CD4-positive, alpha-beta T cell treated with Interleukin-4 for 4 hours (primary cell): Measurements from ENCODE around the gene SULT4A1.

Source experiments
- DNase-seq: peaks from one replicate; pipeline ENCODE4 v3.0.0-alpha.2; 2020

The SULT4A1 gene

DNA sequence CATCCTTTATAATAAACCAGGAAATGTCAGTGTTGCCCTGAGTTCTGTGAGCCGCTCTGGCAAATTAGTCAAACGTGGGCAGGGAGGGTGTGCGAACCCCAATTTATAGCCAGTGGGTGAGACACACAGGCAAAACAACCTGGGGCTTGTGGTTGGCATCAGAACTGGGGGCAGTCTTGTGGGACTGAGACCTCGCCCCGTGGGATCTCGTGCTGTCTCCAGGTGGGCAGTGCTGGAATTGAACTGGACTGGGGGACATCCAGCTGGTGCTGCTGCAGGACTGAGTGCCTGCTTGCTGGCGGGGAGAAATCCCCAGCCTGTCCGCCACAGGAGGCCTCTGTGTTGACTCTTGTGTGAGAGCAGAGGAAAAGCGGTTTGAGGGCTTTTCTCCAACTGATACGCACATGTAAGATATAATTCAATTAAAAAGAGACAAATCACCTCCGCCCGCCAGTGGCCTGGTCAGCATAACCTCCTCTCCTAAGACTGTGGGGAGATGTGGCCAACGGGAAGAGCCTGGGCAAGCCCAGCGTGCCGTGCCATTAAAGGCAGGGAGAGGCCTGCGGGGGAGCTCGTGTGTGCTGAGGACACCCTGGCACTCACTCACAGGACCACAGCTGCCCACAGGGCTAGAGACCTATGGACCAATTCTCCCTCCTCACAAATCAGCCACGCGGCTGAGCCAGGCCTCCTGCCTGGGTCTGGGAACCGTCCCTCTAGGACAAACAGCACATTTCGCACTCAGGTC, 18.4 kb downstream of the SULT4A1 start:
- no peak for DNase-seq

DNA sequence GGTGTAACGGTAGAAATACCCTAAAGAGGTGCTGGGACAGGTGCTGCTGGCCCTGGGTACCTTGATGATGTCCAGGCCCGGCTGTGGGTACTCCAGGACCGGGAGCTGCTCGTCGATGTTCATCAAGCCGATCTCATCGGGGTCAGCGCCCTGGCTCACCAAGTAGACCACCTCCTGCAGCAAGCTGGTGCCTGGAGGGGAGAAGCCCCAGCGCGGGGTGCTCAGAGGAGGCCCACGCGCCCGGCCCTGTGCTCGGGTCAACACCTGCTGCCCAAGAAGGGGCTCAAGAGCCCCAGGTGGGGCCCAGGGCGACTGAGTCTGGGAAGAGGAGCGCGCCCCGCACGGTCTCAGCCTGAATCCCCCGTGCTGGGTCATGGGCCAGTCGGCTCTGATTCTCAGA, 20.6 kb downstream of the SULT4A1 start:
- DNase-seq = no peak

DNA sequence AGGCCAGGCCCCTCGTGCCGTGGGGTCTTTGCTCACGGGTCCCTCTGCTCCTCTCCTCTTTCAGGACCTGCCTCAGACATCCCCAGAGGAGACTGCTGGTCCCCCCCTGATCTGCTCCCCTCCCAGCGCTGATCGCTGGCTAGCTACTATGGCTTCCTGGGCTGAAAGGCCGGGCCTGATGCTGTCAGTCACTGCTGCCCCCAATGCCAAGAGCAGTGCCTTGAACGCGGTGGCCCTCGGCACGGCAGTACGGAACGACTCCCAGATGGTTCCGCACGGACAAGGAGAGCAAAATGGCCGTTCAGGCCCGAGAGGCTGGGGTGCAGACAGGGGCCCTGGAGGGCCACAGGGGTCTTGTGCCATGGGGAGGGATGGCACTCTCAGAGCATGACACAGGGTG, 21.5 kb downstream of the SULT4A1 start:
- no peak for DNase-seq

DNA sequence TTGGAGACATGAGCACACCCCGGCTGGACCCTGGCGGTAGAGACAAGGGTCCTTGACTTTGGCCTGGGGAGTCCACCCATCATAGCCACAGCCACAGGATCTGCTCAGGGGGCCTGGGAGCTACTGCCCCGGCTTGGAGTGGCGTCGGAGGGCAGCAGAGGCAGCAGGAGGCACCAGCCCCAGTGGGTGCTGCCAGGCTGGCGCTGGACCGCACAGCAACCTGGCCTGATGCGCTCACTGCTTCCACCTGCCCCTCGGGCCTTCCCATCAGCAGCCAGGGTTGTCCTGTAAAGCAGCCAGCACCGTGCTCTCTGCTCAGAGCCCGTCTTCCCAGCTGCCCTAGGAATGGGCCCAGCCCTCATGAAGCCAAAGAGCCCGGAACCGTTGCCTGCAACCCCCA, 21.9 kb downstream of the SULT4A1 start:
- DNase-seq = no peak

DNA sequence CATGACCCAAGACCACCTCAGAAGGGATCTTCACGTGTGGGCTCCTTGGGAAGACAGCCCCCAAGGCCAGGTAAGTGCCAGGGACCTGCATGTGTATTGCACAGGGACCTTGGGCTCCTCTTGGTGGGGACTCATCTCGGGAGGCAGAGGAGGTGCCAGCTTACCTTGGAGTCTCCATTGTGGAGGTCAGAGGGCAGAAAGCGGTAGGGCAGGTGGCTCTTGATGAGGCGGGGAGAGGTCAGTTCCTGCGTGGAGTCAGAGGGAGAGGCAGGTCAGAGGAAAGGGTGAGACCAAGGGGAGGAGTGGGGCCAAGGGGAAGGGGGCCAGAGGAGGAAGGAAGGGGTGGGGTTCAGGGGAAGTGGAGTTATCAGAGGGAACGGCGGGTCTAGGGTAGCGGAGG, 22.5 kb downstream of the SULT4A1 start:
- DNase-seq = no peak

DNA sequence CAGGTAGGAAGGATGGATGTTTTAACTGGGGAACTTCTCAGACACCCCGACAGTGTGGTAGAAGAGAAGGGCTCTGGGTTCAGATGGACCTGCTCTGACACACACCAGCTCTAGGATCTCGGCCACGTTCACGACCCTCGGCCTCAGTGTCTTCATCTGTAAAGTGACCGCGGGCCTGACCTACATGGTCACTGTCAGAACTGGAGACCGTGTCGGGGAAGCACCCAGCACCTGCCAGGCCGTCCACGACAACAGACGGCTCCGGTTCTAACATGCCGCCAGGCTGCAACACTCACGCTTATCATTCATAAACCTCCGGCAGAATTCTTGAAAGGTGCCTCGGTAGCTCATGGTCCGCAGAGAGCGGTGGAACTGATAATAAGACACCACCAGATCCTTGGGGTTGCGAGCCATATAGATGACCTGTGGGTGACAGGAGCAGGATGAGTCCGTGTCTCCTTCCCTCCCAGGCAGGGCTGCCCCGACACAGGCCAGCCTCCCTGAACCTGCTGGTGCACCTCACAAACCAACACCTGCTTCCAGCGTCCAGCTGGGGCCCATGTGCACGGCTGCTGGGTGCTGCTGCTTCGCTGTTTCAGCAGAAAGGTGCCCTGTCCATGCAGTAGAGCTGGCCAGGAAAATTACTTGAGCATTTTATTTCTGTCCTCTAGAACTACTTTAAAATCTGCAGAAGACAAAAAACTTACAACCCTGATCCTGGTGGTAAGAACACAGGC, 23.6 kb downstream of the SULT4A1 start:
- DNase-seq = no peak

DNA sequence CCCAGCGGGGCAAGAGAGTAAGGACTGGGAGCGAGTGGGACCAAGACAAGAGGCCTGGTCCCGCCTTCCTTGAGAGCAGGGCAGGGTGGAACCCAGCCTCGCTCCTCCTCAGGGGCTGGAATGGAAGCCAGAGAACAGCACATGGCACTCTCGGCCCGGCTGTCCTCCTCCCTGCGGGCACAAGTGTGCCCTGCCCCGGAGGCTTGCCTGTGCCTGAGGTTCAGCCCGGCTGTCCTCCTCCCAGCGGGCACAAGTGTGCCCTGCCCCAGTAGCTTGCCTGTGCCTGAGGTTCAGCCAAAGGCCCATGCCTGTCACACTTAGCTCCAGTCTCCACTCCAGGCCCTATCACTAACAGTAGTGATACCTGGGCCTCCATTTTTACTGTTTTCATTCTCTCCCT, 24.2 kb downstream of the SULT4A1 start:
- DNase-seq = no peak

DNA sequence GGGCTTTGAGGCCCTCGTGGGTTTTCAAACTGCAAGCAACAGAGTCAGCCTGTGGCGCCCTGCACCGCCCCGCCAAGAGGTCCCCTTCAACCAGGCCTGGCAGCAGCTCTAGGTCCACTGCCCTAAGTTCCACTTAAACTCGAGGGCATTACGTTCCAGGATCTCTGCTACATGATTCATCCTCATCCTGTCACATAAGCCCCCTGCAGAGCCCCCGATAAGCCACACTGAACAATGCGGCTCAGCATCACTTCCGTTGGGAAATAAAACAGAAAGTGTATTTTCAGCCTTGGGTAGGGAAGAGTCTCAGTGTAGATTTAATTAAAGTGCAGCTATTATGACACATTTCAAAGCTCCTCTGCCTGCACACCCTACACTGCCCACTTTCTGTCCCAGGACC, 24.6 kb downstream of the SULT4A1 start:
- DNase-seq = no peak

DNA sequence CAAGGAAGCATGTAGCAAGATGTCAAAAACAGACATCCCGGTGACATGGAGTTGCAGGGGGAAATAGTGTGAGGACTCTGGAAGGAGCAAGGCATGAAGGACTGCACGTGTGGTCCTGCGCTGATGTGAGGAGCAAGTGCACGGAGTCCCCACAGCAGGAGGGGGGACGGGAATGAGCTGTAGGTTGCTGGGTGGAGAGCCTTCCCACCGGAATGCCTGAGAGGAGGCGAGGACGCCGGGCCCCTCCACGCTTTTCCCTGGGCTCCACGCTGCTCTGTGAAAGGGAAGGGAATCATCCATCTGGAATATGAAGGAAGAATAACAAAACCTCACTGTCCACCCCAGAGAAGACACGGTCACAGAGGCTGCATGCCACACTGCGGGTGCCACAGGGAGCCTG, 26.6 kb downstream of the SULT4A1 start:
- DNase-seq = no peak

DNA sequence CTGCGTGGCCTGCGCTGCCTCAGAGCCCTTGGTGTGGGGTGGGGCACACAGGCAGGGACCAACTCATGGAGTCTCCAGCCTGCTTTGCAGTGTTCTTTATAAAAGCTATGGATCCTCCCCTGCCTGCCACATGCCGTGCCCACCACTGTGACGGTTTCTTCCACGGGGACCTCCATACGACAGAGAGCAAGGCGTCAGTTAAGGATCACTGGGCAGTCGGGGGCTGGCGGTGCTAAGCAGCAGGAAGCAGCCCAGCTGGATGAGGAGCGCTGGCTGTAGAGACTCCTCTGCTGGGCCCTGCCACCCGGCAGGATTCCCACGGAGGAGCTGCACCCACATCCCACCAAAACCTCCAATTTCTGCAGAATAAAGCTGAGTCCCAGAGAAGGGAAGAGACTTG, 27.1 kb downstream of the SULT4A1 start:
- DNase-seq = no peak

DNA sequence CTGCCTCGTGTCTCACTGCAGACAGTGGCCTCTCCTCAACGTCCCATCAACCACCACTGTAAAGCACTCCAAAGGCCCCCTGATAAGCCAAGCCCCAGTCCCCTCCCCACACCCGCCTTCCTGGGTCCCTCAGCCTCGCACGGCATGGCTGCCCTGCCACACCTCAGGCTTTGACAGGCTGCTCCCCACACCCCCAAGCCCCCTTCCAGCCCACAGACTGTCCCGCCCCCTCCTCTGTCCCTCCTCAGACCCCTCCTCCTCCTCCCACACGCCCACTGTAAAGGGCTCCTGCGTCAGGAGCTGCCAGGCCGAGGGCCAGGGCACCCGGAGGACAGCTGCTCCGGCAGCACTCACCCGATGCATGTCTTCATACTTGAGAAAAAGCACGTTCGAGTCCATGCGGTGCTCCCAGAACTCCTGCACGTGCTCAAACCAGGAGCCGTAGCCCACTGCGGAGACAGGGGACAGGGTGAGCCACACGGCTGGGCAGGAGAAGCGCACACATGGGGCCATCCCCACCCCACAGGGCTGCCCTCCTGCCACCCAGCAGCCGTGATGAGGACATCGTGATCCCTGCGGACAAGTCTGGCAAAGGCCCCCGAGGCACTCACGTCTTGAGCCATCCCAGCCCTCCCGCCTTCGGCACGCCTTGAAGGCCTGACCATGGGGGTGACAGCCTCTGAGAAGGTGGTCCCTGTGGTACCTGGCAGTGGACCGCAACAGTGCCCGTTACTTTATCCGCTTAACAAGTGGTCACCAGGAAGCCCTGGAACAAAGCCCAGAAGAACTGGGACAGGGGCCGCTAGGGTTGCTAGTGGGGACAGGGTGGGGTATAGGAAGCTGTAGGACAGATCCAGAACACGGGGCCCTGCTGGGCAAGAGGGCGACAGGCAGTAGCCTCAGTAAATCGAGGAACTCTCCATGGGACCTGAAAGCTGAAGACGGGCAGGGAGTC, 28.8 kb downstream of the SULT4A1 start:
- no peak for DNase-seq

DNA sequence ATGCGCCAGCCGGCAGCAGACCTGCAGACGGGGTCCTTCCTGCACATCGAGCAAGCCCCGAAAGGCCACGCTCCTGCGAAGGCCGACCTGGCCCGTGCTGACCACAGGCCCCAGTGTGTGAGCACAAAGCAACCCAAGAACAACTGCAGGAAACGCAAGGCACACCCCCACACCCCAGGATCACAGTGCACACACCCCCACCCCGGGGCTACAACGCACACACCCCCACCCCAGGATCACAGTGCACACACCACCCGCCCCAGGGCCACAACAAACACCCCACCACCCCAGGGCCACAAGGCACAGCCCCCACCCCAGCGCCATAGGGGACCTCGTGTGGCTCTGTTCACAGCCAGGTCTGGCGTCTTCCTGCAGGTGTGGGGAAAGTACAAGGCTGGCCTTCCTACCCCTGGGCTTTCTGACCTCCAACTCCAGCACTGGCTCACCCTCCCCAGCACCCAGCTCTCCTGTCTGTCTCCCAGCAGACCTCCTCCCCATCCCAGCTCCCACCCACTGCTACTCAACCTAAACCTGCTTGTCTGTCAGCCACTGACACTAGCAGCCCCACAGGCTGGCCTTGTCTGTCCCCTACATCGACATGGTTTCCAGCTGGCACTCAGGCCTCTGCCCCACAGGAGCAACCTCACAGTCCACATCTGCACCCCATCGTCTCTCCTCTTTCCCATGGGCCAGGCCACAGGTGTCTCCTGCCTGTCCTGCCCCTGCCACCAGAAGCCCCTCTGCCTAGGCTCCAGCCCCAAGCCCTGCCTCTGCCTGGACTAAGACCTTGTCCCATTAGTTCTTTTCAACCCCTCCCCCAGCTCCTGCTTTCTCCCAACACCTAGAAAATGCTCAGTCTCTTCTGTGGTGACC, 29.7 kb downstream of the SULT4A1 start:
- no peak for DNase-seq

DNA sequence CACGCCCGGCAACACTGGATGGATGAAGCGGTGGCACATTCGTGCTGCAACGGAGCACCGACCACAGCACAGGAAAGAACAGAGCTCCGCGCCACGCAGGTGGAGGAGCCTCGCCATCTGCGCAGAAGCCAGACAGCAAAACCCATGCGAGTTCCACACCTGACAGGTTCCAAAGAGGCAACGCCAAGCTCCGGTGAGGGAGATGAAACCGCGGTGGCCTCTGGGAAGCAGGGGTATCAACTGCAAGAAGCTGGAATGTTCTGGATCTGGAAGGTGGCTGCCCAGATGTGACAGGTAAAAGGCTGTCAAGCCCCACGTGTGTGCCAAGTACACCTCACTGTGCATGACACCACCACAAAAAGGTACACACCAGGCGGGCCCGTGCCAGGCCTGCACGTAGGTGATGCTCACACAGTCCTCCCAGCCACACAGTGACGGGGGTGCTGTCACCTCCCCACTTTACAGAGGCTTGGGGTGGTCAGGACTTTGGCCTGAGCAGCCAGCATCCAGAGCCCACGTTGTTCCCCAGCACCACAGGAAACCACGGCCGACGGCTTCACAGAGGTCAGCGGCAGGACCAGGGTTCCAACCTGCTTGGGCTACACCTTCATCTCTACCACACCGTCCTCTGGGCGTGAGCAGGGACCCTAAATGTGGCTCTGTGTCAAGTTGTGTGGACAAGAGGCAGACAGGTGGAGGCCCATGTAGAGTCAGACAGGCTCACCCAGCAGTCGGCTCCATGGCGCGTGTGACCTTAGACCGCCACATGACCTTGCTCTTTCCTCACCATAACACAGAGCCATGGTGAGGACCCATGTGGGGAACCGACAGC, 30.5 kb downstream of the SULT4A1 start:
- DNase-seq = no peak

DNA sequence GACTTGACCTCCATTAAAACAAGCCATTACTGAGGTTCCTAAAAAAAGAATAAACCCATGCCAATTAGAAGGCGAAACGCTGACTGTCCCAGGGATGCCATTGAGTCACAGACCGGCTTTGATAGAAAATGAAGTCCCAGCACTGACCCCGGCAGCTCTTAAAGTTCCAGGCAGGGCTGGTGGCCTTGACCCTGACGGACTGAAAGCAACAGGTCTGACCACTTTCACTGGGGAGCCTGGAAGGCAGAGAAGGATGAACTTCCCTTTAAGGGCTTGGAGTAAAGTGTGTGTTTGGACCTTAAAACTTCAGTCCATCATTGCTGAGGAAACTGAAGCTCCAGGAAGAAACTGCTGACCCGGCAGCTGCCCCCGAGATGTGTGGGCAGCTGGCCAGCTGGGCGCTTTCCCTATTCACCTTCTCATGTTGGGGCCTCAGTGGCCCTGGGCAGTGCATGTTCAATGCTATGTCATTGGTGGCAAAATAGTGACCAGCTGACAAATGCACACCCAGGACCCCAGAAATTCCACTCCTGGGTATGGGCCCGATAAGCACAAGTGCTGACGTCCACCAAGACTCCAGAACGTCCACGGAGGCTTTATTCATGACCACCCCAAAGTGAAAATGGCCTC, 31.3 kb downstream of the SULT4A1 start:
- no peak for DNase-seq

DNA sequence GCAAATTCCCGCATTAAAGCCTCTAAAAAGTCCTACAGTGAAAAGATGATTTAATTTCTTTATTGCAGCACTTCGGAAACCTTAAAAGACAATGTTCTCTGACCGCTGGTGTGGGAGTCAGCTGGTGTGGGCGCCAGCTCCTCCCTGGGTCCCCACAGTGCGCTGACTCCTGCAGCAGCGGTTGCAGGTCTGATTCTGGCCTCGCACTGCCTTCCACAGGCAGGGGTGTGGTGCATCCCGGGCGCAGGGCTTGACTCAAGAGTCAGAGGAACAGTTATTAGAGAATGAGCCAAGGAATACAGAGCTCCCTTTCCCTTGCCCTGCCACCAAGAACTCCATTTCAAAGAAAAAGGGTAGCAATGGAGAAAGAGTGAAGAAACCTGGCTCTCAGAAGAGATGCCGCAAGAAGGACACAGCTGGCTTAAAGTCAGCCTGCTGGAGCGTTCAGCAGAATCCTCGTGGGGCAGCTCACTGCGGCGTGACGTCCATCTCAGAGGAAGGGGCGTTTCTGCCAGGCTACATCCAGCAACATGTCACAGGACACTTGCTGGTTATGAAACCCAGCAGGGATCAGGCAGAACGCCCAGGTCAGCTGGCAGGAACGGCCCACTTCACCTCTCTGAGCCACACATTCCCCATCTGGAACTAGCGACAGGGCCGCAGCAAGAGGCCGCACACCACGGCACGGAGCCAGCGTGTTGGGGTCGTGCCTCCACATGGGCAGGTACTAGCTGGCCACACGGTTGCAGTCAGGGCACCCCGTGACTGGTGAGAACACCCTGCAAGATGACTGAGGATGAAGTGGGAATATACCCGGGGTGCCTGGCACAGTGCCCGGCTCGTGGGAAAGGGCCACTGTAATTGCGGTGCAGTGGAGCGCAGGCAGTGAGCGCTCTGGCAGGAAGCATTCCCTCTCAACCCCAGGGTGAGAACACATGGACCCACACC, 32.1 kb downstream of the SULT4A1 start:
- DNase-seq = no peak

DNA sequence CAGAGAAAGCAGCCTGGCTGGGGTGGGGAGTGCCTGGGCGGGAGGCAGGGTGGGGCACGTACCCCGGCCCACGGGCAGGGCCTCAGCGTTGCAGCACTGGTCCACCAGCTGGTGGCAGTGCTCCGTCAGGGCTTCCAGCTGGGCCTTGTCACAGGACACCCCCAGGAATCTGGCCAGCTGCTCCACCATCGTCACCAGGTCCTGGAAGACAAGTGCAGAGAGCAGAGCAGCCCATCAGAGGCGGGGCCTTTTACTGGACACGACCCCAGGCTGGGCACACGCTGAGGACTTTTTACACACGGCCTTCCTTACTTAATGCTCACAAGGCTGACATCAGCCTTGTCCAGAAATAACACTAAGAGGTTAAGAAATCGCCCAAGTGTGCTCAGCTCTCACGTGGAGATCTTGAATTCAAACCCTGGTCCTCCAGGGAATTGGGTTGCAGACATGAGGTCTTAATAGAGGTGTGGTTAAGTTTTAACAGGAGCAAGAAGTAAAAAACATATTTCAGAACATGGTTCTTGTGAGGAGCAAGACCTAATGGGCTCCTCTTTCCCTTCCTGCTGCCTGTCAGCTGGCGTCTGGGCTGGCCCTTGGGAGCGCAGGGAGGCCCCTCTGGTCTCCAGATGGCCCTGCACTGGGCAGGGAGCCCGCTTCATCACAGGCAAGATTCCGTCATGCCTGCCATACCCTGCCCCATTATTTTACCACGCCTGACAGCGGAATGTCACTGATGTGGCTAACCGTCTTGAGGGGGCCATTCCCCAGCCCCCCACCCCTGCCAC, 33.1 kb downstream of the SULT4A1 start:
- no peak for DNase-seq

DNA sequence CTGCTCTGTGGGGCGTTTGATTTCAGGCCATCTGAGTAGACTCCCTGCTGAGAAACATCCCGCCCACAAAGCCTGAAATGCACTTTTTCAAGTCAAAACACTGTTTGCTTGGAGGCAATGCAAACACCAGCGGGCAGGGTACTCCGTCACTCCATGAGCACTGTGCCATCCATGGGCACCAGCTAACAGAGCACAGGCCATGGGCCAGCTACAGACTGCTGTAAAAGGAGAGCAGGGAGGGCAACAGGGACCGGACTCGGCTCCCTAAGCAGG, 33.7 kb downstream of the SULT4A1 start:
- no peak for DNase-seq

DNA sequence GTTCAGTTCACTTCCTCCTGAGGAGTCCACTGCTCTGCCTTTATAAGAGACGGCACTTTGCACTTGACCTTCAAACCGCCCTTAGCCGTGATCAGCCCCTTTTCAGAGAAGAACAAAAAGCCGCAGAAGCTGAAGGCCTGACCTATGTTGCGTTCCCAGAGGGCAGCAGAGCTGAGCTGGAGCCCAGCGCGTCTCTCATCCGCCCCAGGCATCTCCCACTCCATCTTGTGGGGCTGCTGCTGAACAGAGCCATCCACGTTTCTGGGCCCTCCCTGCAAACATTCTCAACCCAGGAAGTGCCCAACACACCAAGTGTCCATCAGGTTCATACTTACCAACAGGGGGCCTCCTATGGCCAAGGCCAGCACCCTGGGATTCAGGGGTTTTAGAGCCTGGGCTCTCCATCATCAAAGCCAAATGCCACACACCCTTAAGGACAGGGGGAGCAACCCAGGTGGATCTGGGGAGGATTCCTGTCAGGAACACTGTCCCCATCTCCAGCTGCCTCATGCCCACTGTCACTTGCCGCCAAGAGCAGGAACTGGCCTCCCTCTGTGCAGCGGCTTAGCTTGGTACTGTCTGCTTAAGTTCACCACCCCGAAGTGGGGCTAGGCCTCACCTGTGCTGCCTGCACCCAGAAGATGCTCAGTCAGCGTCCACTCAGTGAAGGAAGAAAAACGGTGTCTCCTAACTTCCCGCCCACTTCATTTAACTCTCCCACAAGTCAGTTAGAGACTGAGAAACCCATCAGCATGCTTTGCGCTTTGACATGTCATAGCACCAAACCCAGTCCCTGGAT, 34.2 kb downstream of the SULT4A1 start:
- no peak for DNase-seq
